MCF 10A (cell line): ENCODE results near the gene MAP3K2. TPM values are rescaled to one million over a fixed set of nuclear protein-coding genes. Genes with fewer than 3 reads are reported as not detected.

Source experiments
- BruUV-seq: library from RNA; stranded (reverse); fragments of 400-500 nt; replicated peaks from 2 replicates; lab custom pipeline; 2021; lab: Mats Ljungman, UMichigan
- CTCF ChIA-PET: fragments of 300-600 bp; sonication (Branson Sonifier 250); formaldehyde crosslinking; extraction: SDS; loops from one replicate; lab custom pipeline; 2021; ENCODE audit warnings: antibody characterized with exemption, inconsistent platforms; lab: Yijun Ruan, JAX
- POLR2A ChIA-PET: fragments of 300-600, 350-650 bp; sonication (Branson Sonifier 250); formaldehyde crosslinking; extraction: SDS; loops from one replicate; lab custom pipeline; 2020; ENCODE audit warnings: antibody characterized with exemption, inconsistent platforms; lab: Yijun Ruan, JAX
- DNase-seq: peaks from one replicate; pipeline ENCODE4 v3.0.0-alpha.2; 2018; ENCODE audit not compliant: unreplicated experiment
- H3K27ac Mint-ChIP-seq: one replicate; pipeline ENCODE4 v1.8.0; 2022; ENCODE audit warnings: mild to moderate bottlenecking, low read depth, mixed read lengths; ENCODE audit not compliant: unreplicated experiment
- H3K27me3 Mint-ChIP-seq: one replicate; pipeline ENCODE4 v1.8.0; 2022; ENCODE audit warnings: mixed read lengths; ENCODE audit not compliant: insufficient read depth, unreplicated experiment
- H3K36me3 Mint-ChIP-seq: one replicate; pipeline ENCODE4 v1.8.0; 2022; ENCODE audit warnings: mild to moderate bottlenecking, moderate library complexity, mixed read lengths; ENCODE audit not compliant: insufficient read depth, unreplicated experiment
- H3K4me1 Mint-ChIP-seq: one replicate; pipeline ENCODE4 v1.8.0; 2022; ENCODE audit warnings: mixed read lengths; ENCODE audit not compliant: insufficient read depth, unreplicated experiment
- H3K4me3 Mint-ChIP-seq: one replicate; pipeline ENCODE4 v1.8.0; 2022; ENCODE audit warnings: mild to moderate bottlenecking, moderate library complexity, mixed read lengths; ENCODE audit not compliant: unreplicated experiment
- H3K9me3 Mint-ChIP-seq: one replicate; pipeline ENCODE4 v1.8.0; 2022; ENCODE audit warnings: mixed read lengths; ENCODE audit not compliant: unreplicated experiment
- intact Hi-C: fragments of 100-400 bp; cut with micrococcal nuclease; formaldehyde crosslinking; loops from 2 replicates; pipeline ENCODE4 v1.14.1; 2022
- total RNA-seq: library from RNA; stranded (reverse); gene quantifications from 2 replicates; pipeline ENCODE4 v1.2.3, GENCODE V29; 2022
- TF ChIP-seq, protein P1 (sequence below): fragments of 200-600 bp; IDR thresholded peaks from one replicate; pipeline ENCODE4 v1.8.0; 2022; ENCODE audit warnings: antibody characterized with exemption, mild to moderate bottlenecking; ENCODE audit not compliant: unreplicated experiment

The MAP3K2 gene
- total RNA-seq, 1 experiment from 2014 or later: 62.9 TPM

DNA sequence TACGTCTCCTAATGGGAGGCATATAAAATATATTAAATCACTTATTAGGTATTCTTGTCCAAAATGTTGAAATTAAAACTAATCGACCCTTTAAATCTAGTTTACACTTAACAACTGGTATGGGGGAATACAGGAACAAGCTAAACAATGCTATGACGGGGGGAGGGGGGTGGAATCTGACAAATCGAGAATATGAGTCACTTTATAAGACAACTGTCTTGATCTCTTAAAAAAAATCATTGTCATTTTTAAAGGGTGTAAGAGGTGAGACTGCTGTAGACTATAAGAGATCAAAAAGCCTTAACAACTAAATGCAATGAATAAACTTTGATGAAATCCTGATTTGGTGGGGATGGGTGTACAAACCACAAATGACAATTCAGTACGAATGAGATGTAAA, 6.0 kb downstream of the MAP3K2 start:
- Mint-ChIP-seq H3K4me3 (no peak overlapping the region), H3K27ac (no peak overlapping the region), H3K36me3 (peaks cover 11% of the 10 kb centered on the region), H3K27me3 (no peaks in the 10 kb centered on the region), H3K4me1 (peaks cover 24% of the 10 kb centered on the region), H3K9me3 (no peaks in the 10 kb centered on the region)
- DNase-seq: no peak
- POLR2A ChIA-PET: no interaction called here
- intact Hi-C loops: no loop called here
- no TSS peak for BruUV-seq
- CTCF ChIA-PET: no interaction called here
- TF ChIP-seq, protein P1, sequence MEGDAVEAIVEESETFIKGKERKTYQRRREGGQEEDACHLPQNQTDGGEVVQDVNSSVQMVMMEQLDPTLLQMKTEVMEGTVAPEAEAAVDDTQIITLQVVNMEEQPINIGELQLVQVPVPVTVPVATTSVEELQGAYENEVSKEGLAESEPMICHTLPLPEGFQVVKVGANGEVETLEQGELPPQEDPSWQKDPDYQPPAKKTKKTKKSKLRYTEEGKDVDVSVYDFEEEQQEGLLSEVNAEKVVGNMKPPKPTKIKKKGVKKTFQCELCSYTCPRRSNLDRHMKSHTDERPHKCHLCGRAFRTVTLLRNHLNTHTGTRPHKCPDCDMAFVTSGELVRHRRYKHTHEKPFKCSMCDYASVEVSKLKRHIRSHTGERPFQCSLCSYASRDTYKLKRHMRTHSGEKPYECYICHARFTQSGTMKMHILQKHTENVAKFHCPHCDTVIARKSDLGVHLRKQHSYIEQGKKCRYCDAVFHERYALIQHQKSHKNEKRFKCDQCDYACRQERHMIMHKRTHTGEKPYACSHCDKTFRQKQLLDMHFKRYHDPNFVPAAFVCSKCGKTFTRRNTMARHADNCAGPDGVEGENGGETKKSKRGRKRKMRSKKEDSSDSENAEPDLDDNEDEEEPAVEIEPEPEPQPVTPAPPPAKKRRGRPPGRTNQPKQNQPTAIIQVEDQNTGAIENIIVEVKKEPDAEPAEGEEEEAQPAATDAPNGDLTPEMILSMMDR: no peak

DNA sequence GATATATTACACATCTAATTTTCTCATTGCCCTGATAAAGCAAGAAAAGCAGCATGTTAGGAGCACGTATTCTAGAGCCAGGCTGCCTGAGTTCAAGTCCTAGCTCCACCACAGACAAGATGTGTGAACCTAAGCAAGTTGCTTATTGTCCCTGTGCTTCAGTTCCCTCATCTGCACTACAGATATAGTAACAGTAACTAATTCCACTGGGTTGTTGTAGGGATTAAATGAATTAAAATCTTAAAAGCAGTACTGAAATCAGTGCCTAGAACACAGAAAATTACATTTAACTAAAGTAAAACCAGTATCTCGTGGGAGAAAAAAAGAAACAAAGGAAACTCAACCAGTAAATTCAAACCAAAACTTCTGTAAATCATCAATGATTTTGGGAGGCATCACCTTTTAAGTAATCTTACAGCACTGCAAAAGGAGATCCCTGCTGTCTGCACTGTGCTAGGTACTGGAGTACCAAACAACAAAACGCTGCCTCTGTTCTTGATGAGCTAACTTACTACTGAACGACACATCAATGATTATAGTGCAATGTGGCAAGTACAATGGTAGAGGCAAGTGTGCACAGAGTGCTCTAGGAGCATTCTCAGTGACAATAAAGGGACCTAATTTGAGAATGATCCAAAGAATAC, 7.9 kb downstream of the MAP3K2 start:
- POLR2A ChIA-PET: interaction anchor here (1.2 to 1.9 kb wide), 2 partner anchors 16 to 34 kb away, joined by 6 to 7 read pairs; no protein-coding TSS in a partner anchor
- H3K27ac Mint-ChIP-seq: no peak overlapping the region
- intact Hi-C loops: no loop called here
- H3K36me3 Mint-ChIP-seq: peaks cover 10% of the 10 kb centered on the region
- TF ChIP-seq, protein P1: no peak
- H3K4me3 Mint-ChIP-seq: no peak overlapping the region
- no peak for DNase-seq
- BruUV-seq: no TSS peak
- H3K9me3 Mint-ChIP-seq: no peaks in the 10 kb centered on the region
- H3K4me1 Mint-ChIP-seq: peaks cover 16% of the 10 kb centered on the region
- CTCF ChIA-PET: no interaction called here
- no peaks in the 10 kb centered on the region for H3K27me3 Mint-ChIP-seq

DNA sequence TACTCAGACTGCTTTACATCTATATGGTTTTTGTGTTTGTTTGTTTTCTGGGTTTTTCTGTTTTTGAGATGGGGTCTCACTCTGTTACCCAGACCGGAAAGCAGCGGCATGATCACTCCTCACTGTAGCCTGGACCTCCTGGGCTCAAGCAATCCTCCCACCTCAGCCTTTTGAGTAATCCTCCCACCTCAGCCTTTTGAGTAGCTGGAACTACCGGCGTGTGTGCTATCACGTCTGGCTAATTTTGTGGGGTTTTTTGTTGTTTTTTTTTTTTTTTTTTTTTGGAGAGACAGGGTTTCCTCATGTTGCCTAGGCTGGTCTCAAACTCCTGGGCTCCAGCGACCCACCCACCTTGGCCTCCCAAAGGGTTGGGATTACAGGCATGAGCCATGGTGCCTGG, 9.1 kb downstream of the MAP3K2 start:
- no TSS peak for BruUV-seq
- no peak overlapping the region for H3K27ac Mint-ChIP-seq
- no peak for DNase-seq
- ChIA-PET CTCF (interaction anchor here (1.2 kb wide), 3 partner anchors 13 to 100 kb away, joined by 3 to 5 read pairs (median 5); no protein-coding TSS in a partner anchor), POLR2A (interaction anchor here (1.2 to 1.9 kb wide), 5 partner anchors 8 to 128 kb away, joined by 3 to 10 read pairs (median 4); partner anchors contain the start of gene ERCC3)
- intact Hi-C loops: no loop called here
- H3K36me3 Mint-ChIP-seq: peaks cover 6% of the 10 kb centered on the region
- peaks cover 10% of the 10 kb centered on the region for H3K4me1 Mint-ChIP-seq
- H3K27me3 Mint-ChIP-seq: no peaks in the 10 kb centered on the region
- peaks cover 5% of the 10 kb centered on the region for H3K9me3 Mint-ChIP-seq
- TF ChIP-seq, protein P1: no peak
- H3K4me3 Mint-ChIP-seq: no peak overlapping the region

DNA sequence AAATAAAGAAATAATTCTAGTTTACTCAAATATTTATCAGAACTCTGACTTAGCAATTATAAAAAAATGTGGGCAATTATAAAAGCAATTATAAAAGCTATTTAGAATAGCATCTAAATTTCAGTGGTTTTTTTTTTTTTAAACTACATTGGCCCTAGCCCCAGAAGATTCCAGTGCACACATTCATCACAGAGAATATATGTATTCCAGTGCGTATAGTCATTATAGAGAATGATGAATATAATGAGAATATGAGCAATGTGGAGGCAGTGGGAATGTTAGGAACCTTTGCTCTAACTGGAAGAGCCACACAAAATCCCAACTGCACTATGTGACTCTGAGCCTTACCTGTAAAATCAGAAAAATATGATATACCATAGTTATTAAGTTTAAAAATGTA, 10.5 kb downstream of the MAP3K2 start:
- H3K4me3 Mint-ChIP-seq: no peak overlapping the region
- H3K27me3 Mint-ChIP-seq: no peaks in the 10 kb centered on the region
- peaks cover 6% of the 10 kb centered on the region for H3K36me3 Mint-ChIP-seq
- H3K4me1 Mint-ChIP-seq: peaks cover 10% of the 10 kb centered on the region
- intact Hi-C loops: no loop called here
- ChIA-PET POLR2A (interaction anchor here (0.7 to 1.9 kb wide), 6 partner anchors 9 to 950 kb away, joined by 3 to 10 read pairs (median 4); partner anchors contain the start of gene MAP3K2), CTCF (interaction anchor here (0.6 to 1.6 kb wide), 4 partner anchors 11 to 86 kb away, joined by 3 to 5 read pairs (median 4); no protein-coding TSS in a partner anchor)
- H3K27ac Mint-ChIP-seq: peak overlapping the region; percentile 69
- no TSS peak for BruUV-seq
- no peak for DNase-seq
- peaks cover 10% of the 10 kb centered on the region for H3K9me3 Mint-ChIP-seq
- TF ChIP-seq, protein P1: no peak
